Ishikawa (cell line): ENCODE measurements around the gene PSMB8.

Experiments
- CEBPB ChIP-seq: IDR thresholded peaks from 2 replicates; pipeline ENCODE4 v1.6.1; 2012
- EGR1 ChIP-seq: IDR thresholded peaks from 2 replicates; pipeline ENCODE4 v1.6.1; 2012
- EP300 ChIP-seq: IDR thresholded peaks from 2 replicates; pipeline ENCODE4 v1.6.1; 2012; ENCODE audit warnings: borderline replicate concordance
- FOXM1 ChIP-seq: IDR thresholded peaks from 2 replicates; pipeline ENCODE4 v1.6.1; 2012; ENCODE audit warnings: low read depth, borderline replicate concordance
- NFIC ChIP-seq: IDR thresholded peaks from 2 replicates; pipeline ENCODE4 v1.6.1; 2012
- RAD21 ChIP-seq: IDR thresholded peaks from 2 replicates; pipeline ENCODE4 v1.6.1; 2012; ENCODE audit warnings: low read depth
- TAF1 ChIP-seq: IDR thresholded peaks from 2 replicates; pipeline ENCODE4 v1.6.1; 2012; ENCODE audit warnings: low read depth, mild to moderate bottlenecking
- TCF12 ChIP-seq: IDR thresholded peaks from 2 replicates; pipeline ENCODE4 v1.6.1; 2012; ENCODE audit warnings: low read depth
- YY1 ChIP-seq: IDR thresholded peaks from 2 replicates; pipeline ENCODE4 v1.6.1; 2012; ENCODE audit warnings: low read depth
- TF ChIP-seq, protein P1 (sequence below): IDR thresholded peaks from 2 replicates; pipeline ENCODE4 v1.6.1; 2012

DNA sequence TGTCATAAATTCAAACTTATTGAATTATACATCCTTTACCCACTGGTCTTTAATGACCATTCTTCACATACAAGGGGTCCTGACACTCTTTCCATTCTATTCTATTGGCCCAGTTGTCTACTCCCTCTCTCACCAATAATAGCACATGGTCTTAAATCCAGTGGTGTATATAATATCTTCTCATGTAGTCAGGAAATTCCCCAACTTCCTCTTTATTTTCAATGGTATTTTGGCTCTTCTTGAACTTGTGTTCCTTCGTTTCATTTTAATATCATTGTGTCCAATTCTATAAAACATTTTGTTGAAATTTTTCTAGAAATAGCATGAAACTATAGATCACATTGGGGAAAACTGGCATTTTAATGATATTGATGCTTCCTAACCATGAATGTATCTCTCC is 47.0 kb upstream of the PSMB8 start:
- TF ChIP-seq TAF1 (no peak), CEBPB (no peak), YY1 (no peak), EP300 (no peak), NFIC (no peak), FOXM1 (no peak), TCF12 (no peak), EGR1 (no peak), RAD21 (no peak)
- TF ChIP-seq, protein P1, sequence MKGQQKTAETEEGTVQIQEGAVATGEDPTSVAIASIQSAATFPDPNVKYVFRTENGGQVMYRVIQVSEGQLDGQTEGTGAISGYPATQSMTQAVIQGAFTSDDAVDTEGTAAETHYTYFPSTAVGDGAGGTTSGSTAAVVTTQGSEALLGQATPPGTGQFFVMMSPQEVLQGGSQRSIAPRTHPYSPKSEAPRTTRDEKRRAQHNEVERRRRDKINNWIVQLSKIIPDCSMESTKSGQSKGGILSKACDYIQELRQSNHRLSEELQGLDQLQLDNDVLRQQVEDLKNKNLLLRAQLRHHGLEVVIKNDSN = no peak
